Body of pancreas (tissue), 4 donors: ENCODE measurements around the gene RPL13. TPM values are rescaled to one million over a fixed set of nuclear protein-coding genes. Genes with fewer than 3 reads are reported as not detected.

Source experiments
- ATAC-seq: fragments of 150-250 bp; one replicate; pipeline ENCODE4 v1.9.1; 2016
- DNase-seq, 4 donors: peaks; one replicate each; pipeline ENCODE4 v3.0.0-alpha.2; 2019
- H3K27ac ChIP-seq, 4 donors: fragments of 200-600 bp; sonication (generic); 1 replicate in 3 of 4; 2 replicates in 1 of 4; pipeline versions ENCODE4 v1.5.1 to v1.6.1; 2016 to 2019; ENCODE audit warnings: mild to moderate bottlenecking in 1 of 4, mixed read lengths in 1 of 4, moderate library complexity in 1 of 4
- H3K27me3 ChIP-seq, 2 donors: fragments of 200-600 bp; sonication (generic); one replicate each; pipeline ENCODE4 v1.6.0; 2016; ENCODE audit warnings: mild to moderate bottlenecking in 1 of 2
- H3K36me3 ChIP-seq, 2 donors: fragments of 200-600 bp; sonication (generic); replicated peaks in 1 of 2; 2 replicates each; pipeline ENCODE4 v1.5.1; 2016; ENCODE audit warnings: low read depth in 2 of 2; ENCODE audit not compliant: insufficient read depth in 1 of 2
- H3K4me1 ChIP-seq: fragments of 200-600 bp; sonication (generic); one replicate; pipeline ENCODE4 v1.6.0; 2016
- H3K4me3 ChIP-seq, 2 donors: fragments of 200-600 bp; sonication (generic); 1 replicate in 1 of 2; 2 replicates in 1 of 2; pipeline ENCODE4 v1.5.1; 2016 to 2019
- H3K9me3 ChIP-seq, 3 donors: fragments of 200-600 bp; sonication (generic); 1 replicate in 2 of 3; 2 replicates in 1 of 3; pipeline ENCODE4 v1.5.1; 2016
- CTCF ChIP-seq, 7 experiments: fragments of 450-650 bp in 4 of 7; fragments of 200-600 bp in 3 of 7; sonication (generic) in 3 of 7; IDR thresholded peaks; one replicate each; pipeline ENCODE4 v1.5.1; 2016 to 2019; ENCODE audit warnings: antibody characterized with exemption in 7 of 7
- POLR2A ChIP-seq, 3 donors: fragments of 450-650 bp; IDR thresholded peaks; one replicate each; pipeline ENCODE4 v1.6.1; 2016; ENCODE audit warnings: antibody characterized with exemption in 3 of 3, mild to moderate bottlenecking in 2 of 3
- WGBS, 2 donors: methylation state at CpG; one replicate each; pipeline ENCODE4 v1.1.5; 2017; 5-methylcytosine and 5-hydroxymethylcytosine counted together
- intact Hi-C: fragments of 100-400 bp; cut with DNase I; formaldehyde crosslinking; loops from one replicate; pipeline ENCODE4 v1.15.1; 2023
- total RNA-seq, 2 donors: library from RNA; depleted of rRNA; stranded (reverse); fragments of >200 nt; gene quantifications; one replicate each; pipeline ENCODE4 v1.1.0, GENCODE V29; 2016

RPL13 gene
- total RNA-seq, 2 donors from 2014 or later, result 3,820 to 5,570 TPM

DNA sequence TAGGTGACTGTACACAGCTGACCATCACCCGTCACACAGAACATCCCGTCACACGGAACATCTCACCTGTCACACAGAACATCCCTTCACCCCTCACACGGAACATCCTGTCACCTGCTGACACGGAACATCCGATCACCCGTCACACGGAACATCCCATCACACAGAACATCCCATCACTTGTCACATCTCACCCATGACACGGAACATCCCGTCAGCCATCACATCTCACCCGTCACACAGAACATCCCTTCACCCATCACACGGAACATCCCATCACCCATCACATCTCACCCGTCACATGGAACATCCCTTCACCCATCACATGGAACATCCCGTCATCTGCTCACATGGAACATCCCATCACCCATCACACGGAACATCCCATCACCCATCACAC, 18.9 kb downstream of the RPL13 start:
- intact Hi-C loops, result no loop called here
- no peaks in the 10 kb centered on the region for H3K36me3 ChIP-seq
- WGBS, 2 donors, result 81% methylated on average over 15 of the region's 15 CpGs
- no peak for ATAC-seq
- H3K9me3 ChIP-seq, result no peaks in the 10 kb centered on the region
- H3K27ac ChIP-seq, result no peak overlapping the region
- H3K4me3 ChIP-seq, result no peak overlapping the region
- H3K4me1 ChIP-seq, result peaks cover 30% of the 10 kb centered on the region
- TF ChIP-seq POLR2A (IDR thresholded peaks at IDR 0.05) (no peak), CTCF (IDR thresholded peaks at IDR 0.05) (no peak)
- no peak for DNase-seq
- H3K27me3 ChIP-seq, result peaks cover 0 to 13% of the 10 kb centered on the region in 2 donors

DNA sequence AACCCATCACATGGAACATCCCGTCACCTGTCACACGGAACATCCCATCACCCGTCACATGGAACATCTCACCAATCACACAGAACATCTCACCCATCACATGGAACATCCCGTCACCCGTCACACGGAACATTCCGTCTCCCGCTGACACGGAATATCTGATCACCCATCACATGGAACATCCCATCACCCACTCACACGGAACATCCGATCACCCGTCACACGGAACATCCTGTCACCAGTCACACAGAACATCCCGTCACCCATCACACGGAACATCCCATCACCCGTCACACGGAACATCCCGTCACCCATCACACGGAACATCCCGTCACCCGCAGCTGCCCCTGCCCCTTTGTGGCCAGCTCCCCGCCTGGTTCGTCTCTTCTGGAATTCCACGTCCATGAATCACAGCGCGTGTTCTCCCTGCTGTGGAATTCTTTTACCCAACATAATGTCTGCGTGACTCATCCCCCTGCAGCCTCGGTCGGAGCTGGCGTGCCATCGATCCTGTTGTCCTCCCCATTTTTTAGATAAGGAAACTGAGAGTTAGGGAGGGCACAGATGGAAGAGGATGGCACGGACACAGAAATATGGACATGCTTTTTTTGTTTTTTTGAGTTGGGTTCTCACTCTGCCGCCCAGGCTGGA, 20.7 kb downstream of the RPL13 start:
- Histone ChIP-seq H3K27ac (peak overlapping the region in 1 of 4 donors; percentile 73), H3K36me3 (no peaks in the 10 kb centered on the region), H3K9me3 (no peaks in the 10 kb centered on the region), H3K4me1 (peaks cover 14% of the 10 kb centered on the region), H3K27me3 (peaks cover 0 to 3% of the 10 kb centered on the region in 2 donors), H3K4me3 (no peak overlapping the region)
- ATAC-seq, result no peak
- TF ChIP-seq CTCF (IDR thresholded peaks at IDR 0.05) (no peak), POLR2A (IDR thresholded peaks at IDR 0.05) (no peak)
- DNase-seq, result no peak
- intact Hi-C loops, result no loop called here
- 82 to 84% methylated on average over 33 of the region's 33 CpGs for WGBS, 2 donors

GRCh38 chr16:89581861-89582563, 21.5 kb downstream of the RPL13 start:
- peak overlapping the region in 3 of 4 donors; percentile 50 to 74 (median 73) for H3K27ac ChIP-seq

DNA sequence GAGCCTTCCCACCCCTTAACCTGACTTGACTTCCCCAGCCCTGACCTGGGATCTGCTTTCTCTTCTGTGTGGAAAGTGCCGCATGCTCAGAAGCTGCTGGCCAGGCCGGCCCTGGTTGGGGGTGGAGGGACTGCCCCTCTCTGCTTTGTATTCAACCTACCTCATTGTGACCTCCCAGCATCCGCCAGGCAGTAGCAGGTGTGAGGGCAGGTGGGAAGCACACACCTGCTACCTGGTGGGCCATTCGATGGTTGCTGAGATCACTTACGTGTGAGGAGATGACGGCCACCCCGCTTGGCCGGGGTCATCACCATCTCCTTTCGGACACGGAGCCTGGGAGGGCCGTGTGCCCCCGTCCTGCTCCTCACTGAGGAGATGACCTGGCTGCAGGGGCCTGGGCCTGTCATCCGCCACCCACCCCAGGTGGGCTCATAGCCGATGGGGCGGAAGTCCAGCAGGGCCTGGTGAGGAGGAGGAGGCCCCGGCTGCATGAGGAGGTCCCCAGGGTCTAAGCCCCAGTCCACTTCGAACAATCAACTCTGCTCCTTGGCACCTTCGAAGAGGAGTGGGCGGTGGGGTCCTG, 22.2 kb downstream of the RPL13 start:
- ATAC-seq, result no peak
- Histone ChIP-seq H3K9me3 (no peaks in the 10 kb centered on the region), H3K27me3 (no peaks in the 10 kb centered on the region), H3K4me3 (no peak overlapping the region), H3K36me3 (no peaks in the 10 kb centered on the region), H3K27ac (peak overlapping the region in 3 of 4 donors; percentile 50 to 74 (median 73)), H3K4me1 (peaks cover 13% of the 10 kb centered on the region)
- no peak for DNase-seq
- 85 to 96% methylated on average over 5 to 18 of the region's 19 CpGs for WGBS, 2 donors
- no peak for TF ChIP-seq CTCF (IDR thresholded peaks at IDR 0.05)
- no peak for TF ChIP-seq POLR2A (IDR thresholded peaks at IDR 0.05)
- intact Hi-C loops, result no loop called here

More at GRCh38 chr16:89581861-89582563, 21.5 kb downstream of the RPL13 start:
- intact Hi-C loops, result no loop called here
- no peaks in the 10 kb centered on the region for H3K27me3 ChIP-seq
- H3K36me3 ChIP-seq, result no peaks in the 10 kb centered on the region
- DNase-seq (peak in 3 of 4 donors; percentile 42 to 65 (median 47)), ATAC-seq (peak; percentile 72)
- H3K9me3 ChIP-seq, result no peaks in the 10 kb centered on the region
- TF ChIP-seq POLR2A (IDR thresholded peaks at IDR 0.05) (no peak), CTCF (IDR thresholded peaks at IDR 0.05) (no peak)
- H3K4me1 ChIP-seq, result peaks cover 13% of the 10 kb centered on the region
- no peak overlapping the region for H3K4me3 ChIP-seq
- 57 to 67% methylated on average over 8 to 15 of the region's 15 CpGs for WGBS, 2 donors
